Measurements from ENCODE around the gene SNX19. TPM values are rescaled to one million over a fixed set of nuclear protein-coding genes. Genes with fewer than 3 reads are reported as not detected.

The SNX19 gene, protein sequence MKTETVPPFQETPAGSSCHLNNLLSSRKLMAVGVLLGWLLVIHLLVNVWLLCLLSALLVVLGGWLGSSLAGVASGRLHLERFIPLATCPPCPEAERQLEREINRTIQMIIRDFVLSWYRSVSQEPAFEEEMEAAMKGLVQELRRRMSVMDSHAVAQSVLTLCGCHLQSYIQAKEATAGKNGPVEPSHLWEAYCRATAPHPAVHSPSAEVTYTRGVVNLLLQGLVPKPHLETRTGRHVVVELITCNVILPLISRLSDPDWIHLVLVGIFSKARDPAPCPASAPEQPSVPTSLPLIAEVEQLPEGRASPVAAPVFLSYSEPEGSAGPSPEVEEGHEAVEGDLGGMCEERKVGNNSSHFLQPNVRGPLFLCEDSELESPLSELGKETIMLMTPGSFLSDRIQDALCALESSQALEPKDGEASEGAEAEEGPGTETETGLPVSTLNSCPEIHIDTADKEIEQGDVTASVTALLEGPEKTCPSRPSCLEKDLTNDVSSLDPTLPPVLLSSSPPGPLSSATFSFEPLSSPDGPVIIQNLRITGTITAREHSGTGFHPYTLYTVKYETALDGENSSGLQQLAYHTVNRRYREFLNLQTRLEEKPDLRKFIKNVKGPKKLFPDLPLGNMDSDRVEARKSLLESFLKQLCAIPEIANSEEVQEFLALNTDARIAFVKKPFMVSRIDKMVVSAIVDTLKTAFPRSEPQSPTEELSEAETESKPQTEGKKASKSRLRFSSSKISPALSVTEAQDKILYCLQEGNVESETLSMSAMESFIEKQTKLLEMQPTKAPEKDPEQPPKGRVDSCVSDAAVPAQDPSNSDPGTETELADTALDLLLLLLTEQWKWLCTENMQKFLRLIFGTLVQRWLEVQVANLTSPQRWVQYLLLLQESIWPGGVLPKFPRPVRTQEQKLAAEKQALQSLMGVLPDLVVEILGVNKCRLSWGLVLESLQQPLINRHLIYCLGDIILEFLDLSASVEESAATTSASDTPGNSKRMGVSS
- total RNA-seq (10 to 100 TPM; 39.7 to 77.4 (median 49.3) TPM), polyA plus RNA-seq (10 to 100 TPM; 19.3 to 45.0 TPM)
- long read RNA-seq, donor 1, full-length matches to known transcripts, result 3 of 39 reads
- long read RNA-seq, donor 1, partial matches to known transcripts, result 3 of 39 reads
- long read RNA-seq, donor 1, other reads (novel, unspliced or antisense), result 33 of 39 reads
- long read RNA-seq, donor 2, full-length matches to known transcripts, result 11 of 25 reads
- long read RNA-seq, donor 2, partial matches to known transcripts, result 14 of 25 reads
- long read RNA-seq, donor 2, other reads (novel, unspliced or antisense), result 0 of 25 reads
- long read RNA-seq, donor 3, full-length matches to known transcripts, result 33 of 58 reads
- long read RNA-seq, donor 3, partial matches to known transcripts, result 7 of 58 reads
- long read RNA-seq, donor 3, other reads (novel, unspliced or antisense), result 18 of 58 reads

DNA sequence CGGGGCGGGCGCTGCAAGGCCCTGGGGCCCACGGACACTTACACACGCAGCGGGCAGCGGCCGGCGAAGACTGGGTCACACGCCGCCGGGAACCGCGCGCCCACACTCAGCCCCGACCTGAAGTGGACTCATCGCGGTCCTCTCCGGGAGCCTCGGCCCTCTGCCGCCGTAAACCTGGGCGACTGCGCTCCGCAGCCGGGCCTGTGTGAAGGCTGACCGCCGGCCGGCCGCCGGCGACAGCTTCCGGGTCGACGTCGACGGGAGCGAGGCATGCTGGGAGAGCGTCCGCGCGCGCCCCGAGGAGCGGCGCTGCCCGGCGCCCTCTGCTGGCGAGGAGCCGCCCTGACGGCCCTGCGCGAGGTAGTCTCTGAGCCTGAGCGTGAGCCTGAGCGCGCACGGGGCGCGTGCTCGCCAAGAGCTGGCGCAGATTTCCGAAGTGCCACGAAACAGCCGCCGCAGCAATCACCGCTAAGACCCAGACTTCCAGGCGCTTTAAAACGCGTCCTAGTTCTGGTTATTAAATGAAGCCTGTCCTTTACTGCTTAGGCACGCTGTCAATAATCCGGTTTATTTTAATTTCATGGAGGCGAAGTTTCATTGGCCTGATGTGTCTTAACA lies at the start of gene SNX19:
Gene SNX19, minus strand, starts transcription at position 242 of the 618 bp plus-strand sequence. CDS start 540 bp downstream, outside the sequence.
- H3K27me3 ChIP-seq, result no peaks in the 10 kb centered on the region
- DNase-seq, result peak; percentile 88 to 96 (median 92)
- intact Hi-C loops (cut with DNase I), result no loop called here
- H3K36me3 ChIP-seq, result no peaks in the 10 kb centered on the region
- WGBS, 3 donors, result 0 to 1% (median 1%) methylated on average over 41 to 72 of the region's 72 CpGs
- H3K4me3 ChIP-seq, result peak within 1 kb of the TSS; percentile 89
- peak within 1 kb of the TSS in 1 of 2 donors; percentile 28 for H3K27ac ChIP-seq
- H3K4me1 ChIP-seq (ENCODE audit: insufficient read depth), result peaks cover 7% of the 10 kb centered on the region
- TF ChIP-seq POLR2A (IDR thresholded peaks at IDR 0.05) (peak; percentile 88), EP300 (IDR thresholded peaks at IDR 0.05) (no peak)
- TF ChIP-seq, protein P1, sequence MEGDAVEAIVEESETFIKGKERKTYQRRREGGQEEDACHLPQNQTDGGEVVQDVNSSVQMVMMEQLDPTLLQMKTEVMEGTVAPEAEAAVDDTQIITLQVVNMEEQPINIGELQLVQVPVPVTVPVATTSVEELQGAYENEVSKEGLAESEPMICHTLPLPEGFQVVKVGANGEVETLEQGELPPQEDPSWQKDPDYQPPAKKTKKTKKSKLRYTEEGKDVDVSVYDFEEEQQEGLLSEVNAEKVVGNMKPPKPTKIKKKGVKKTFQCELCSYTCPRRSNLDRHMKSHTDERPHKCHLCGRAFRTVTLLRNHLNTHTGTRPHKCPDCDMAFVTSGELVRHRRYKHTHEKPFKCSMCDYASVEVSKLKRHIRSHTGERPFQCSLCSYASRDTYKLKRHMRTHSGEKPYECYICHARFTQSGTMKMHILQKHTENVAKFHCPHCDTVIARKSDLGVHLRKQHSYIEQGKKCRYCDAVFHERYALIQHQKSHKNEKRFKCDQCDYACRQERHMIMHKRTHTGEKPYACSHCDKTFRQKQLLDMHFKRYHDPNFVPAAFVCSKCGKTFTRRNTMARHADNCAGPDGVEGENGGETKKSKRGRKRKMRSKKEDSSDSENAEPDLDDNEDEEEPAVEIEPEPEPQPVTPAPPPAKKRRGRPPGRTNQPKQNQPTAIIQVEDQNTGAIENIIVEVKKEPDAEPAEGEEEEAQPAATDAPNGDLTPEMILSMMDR (IDR thresholded peaks at IDR 0.05), result peak; percentile 94 to 98 (median 95)
- H3K9me3 ChIP-seq, result no peaks in the 10 kb centered on the region

DNA sequence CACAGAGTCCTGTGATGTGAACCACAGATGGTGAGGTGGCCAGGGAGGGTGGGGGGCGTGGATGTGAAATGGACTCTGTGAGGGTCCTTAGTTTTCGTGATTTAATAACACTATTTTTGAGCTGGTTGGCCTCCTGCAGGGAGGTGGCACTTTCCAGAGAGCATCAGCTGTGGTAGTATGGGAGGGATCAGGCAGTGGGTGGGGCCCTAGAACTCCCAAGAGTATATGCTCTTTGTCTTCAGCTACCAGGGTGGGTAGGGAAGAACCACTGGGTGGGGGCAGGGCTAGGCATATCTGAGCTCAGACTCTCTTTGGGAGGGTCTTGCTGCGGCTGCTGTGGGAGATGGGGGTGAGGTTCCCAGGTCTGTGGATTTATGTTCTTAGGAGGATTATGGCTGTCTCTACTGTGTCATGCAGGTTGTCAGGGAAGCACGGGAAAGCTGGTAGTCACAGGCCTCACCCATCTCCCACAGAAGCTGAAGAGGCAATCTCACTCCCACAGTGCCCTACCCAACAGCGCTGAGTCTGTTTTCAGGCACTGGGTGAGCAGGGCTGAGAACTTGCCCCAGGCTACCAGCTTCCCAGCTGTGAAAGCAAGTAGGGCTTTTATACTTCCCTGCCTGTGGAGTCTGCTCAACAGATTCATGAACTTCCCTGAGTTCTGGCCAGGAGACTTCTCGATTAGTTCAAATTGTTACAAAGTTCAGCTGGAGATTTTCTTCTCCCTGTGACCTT lies 47.9 kb upstream of the SNX19 start:
- 72 to 80% (median 75%) methylated on average over 6 of the region's 6 CpGs for WGBS, 3 donors

DNA sequence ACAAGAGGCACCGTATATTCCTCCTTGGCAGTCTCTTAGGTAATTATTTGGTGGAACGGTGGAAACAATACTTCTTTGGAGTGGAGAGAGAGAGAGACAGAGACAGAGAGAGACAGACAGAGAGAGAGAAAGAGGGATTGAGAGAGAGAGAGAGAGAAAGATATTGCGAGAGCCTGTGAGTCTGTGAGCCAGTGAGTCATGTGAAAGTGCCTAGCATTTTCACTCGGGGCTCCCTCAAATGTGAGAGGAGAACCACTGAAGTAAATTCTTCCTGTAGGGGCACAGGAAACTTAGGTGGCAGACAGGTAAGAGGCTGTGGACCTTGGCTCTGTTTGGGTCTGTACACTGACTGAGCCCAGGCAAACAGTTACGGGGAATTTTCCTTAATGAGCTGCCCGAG lies 31.6 kb upstream of the SNX19 start:
- DNase-seq, result no peak
- H3K36me3 ChIP-seq, result no peaks in the 10 kb centered on the region
- TF ChIP-seq EP300 (IDR thresholded peaks at IDR 0.05) (no peak), POLR2A (IDR thresholded peaks at IDR 0.05) (no peak)
- TF ChIP-seq, protein P1 (IDR thresholded peaks at IDR 0.05), result no peak
- no peaks in the 10 kb centered on the region for H3K27me3 ChIP-seq
- intact Hi-C loops (cut with DNase I), result no loop called here
- H3K27ac ChIP-seq, result no peak overlapping the region
- H3K9me3 ChIP-seq, result no peaks in the 10 kb centered on the region
- 80 to 83% (median 81%) methylated on average over 6 of the region's 6 CpGs for WGBS, 3 donors
- no peak overlapping the region for H3K4me3 ChIP-seq
- no peaks in the 10 kb centered on the region for H3K4me1 ChIP-seq (ENCODE audit: insufficient read depth)

More for the DNA sequence above, 47.9 kb upstream of the SNX19 start:
- H3K4me3 ChIP-seq, result no peak overlapping the region
- no peaks in the 10 kb centered on the region for H3K36me3 ChIP-seq
- no peak for DNase-seq
- no peaks in the 10 kb centered on the region for H3K9me3 ChIP-seq
- intact Hi-C loops (cut with DNase I), result no loop called here
- TF ChIP-seq, protein P1 (IDR thresholded peaks at IDR 0.05), result no peak
- TF ChIP-seq EP300 (IDR thresholded peaks at IDR 0.05) (no peak), POLR2A (IDR thresholded peaks at IDR 0.05) (no peak)
- no peak overlapping the region for H3K27ac ChIP-seq
- no peaks in the 10 kb centered on the region for H3K4me1 ChIP-seq (ENCODE audit: insufficient read depth)
- no peaks in the 10 kb centered on the region for H3K27me3 ChIP-seq
